Retinal pigment epithelial cell (primary cell): ENCODE measurements around the gene NSUN6.

Experiments
- DNase-seq: peaks from one replicate; pipeline ENCODE4 v3.0.0-alpha.2; 2010; ENCODE audit warnings: low read depth
- H3K4me3 ChIP-seq: 2 replicates; pipeline ENCODE4 v1.5.1; 2011; ENCODE audit warnings: mild to moderate bottlenecking, low read length, control low read depth, moderate library complexity
- TF ChIP-seq, protein P1 (sequence below): conservative IDR thresholded peaks from 2 replicates; pipeline ENCODE4 v1.5.1; 2011; ENCODE audit warnings: low read depth, low read length, control low read depth, inconsistent platforms

The NSUN6 gene

DNA sequence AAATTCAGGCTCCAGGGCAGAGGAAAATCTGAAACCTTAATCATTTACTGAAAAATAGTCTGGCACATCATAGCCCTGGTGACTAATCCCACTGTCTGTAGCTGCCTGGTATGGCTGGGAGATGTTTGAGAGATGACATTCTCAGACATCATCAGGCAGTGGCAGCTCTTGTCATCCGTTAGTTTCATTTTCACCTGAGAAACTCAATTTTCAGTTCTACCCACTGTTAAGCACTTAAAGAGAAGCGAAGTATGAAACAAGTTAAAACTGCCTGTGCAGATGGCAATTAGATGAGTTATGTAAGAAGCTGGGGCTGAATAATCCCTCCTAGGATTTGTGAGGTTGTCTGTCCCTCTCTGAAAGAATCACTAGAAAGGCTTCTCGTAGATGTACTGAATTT lies 150.2 kb downstream of the NSUN6 start:
- DNase-seq: no peak
- TF ChIP-seq, protein P1, sequence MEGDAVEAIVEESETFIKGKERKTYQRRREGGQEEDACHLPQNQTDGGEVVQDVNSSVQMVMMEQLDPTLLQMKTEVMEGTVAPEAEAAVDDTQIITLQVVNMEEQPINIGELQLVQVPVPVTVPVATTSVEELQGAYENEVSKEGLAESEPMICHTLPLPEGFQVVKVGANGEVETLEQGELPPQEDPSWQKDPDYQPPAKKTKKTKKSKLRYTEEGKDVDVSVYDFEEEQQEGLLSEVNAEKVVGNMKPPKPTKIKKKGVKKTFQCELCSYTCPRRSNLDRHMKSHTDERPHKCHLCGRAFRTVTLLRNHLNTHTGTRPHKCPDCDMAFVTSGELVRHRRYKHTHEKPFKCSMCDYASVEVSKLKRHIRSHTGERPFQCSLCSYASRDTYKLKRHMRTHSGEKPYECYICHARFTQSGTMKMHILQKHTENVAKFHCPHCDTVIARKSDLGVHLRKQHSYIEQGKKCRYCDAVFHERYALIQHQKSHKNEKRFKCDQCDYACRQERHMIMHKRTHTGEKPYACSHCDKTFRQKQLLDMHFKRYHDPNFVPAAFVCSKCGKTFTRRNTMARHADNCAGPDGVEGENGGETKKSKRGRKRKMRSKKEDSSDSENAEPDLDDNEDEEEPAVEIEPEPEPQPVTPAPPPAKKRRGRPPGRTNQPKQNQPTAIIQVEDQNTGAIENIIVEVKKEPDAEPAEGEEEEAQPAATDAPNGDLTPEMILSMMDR: no peak

GRCh38 chr10:18500576-18500975 lies 150.8 kb downstream of the NSUN6 start:
- no peak overlapping the region for H3K4me3 ChIP-seq
- TF ChIP-seq, protein P1: no peak
- no peak for DNase-seq

More for the DNA sequence above, 150.2 kb downstream of the NSUN6 start:
- no peak overlapping the region for H3K4me3 ChIP-seq

- TF ChIP-seq, protein P1: no peak
- DNase-seq: no peak
- no peak overlapping the region for H3K4me3 ChIP-seq
Measured at GRCh38 chr10:18498998-18499397, 152.4 kb downstream of the NSUN6 start.

- H3K4me3 ChIP-seq: no peak overlapping the region
- DNase-seq: no peak
- TF ChIP-seq, protein P1: no peak
Measured at GRCh38 chr10:18497806-18498369, 153.5 kb downstream of the NSUN6 start.
